Choroid plexus epithelial cell (primary cell): ENCODE measurements around the gene TTC4.

Experiments
- DNase-seq: peaks from one replicate; pipeline ENCODE4 v3.0.0-alpha.2; 2010; ENCODE audit warnings: low read depth
- H3K4me3 ChIP-seq: 2 replicates; pipeline ENCODE4 v1.5.1; 2011; ENCODE audit warnings: low read depth, mild to moderate bottlenecking, control low read depth, low read length, moderate library complexity
- CTCF ChIP-seq: conservative IDR thresholded peaks from 2 replicates; pipeline ENCODE4 v1.5.1; 2011; ENCODE audit warnings: low read depth, mild to moderate bottlenecking, control low read depth, inconsistent platforms, low read length, moderate library complexity

The TTC4 gene

DNA sequence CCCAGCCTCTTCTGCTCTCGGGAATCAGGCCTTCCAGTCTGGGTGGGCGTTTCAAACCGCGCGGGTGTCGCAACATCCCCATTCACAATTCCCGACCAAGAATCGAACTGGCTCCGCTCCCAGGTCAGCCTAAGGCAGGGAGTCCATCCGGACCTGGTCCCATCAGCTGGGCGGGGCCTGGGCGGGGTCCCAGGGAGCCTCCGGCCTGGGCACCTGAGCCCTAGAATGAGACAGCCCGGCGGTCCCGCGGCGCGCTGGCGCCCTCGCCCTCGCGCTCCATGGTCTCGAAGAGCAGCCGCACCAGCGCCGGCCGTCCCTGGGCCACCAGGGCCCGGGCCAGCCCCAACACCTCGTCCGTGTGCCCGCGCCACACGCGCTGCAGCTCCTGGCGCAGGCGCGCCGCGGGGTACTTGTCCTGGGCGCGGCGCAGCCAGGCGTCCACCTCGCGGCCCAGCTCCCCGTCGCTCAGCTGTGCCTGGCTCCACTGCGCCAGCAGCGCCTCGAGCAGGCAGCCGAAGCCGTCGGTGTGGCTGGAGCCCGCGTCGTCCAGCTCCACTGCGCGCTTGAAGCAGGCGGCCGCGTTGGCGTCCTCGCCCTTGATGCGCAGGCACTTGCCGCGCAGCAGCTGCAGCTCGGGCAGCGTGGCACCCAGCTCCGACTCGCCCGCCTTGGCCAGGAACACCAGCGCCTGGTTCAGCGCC is 65.5 kb downstream of the TTC4 start:
- no peak overlapping the region for H3K4me3 ChIP-seq
- TF ChIP-seq CTCF, result no peak
- DNase-seq, result no peak

DNA sequence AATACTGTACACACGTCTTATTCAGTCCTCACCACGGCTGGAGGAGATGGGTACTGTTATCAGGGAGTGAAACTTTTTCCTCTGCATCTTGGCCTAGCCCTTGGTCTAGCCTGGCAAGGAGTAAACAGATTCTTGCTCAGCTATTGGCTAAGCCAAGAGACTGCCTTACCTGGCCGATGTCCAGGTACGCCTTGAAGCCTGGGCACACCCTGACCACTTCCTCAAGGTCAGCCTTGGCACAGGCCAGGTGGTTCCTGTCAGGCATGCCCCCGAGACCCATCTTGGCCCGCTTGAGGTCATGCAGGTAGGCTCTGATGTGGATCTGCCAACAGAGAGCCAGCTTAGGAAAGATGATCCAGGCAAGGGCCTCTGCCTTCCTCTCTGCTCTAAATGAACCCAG is 66.5 kb downstream of the TTC4 start:
- no peak overlapping the region for H3K4me3 ChIP-seq
- no peak for TF ChIP-seq CTCF
- no peak for DNase-seq

DNA sequence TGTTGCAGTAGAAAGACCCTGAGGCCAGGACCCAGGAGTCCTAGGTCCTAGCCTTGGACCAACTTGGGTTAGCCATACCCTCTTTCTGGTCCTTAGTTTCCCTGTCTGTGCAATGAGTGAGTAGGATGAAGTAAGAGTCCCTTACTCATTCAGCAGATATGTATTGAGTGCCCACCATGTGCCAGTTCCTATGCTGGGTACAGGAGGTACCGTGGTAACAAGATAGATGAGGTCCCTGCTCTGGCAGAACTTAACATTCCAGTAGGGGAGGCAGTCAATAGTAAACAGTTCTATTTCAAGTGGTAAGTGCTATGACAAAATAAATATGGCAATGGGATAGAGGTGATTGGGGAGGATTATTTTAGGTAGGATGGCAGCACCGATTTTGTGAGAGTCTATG is 66.9 kb downstream of the TTC4 start:
- H3K4me3 ChIP-seq, result no peak overlapping the region
- no peak for DNase-seq
- no peak for TF ChIP-seq CTCF

DNA sequence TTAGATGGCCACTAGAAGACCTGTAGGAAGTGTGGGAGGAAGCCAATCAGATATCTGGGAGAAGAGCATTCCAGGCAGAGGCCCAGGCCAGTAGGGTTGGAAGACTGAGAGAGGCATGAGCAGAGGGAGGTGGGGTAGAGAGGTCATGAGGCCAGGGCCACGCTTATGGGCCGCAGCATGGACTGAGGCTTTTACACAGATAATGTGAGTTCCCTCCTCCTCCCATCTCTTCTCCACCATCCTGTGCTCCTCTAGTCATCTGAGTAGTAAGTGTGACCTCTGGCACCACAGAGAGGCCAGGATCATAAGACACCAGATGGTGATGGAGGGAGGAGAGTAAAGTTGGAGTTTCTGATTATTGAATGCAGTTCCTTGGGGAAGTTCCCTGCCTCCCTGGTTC is 68.4 kb downstream of the TTC4 start:
- DNase-seq, result no peak
- TF ChIP-seq CTCF, result no peak
- no peak overlapping the region for H3K4me3 ChIP-seq

DNA sequence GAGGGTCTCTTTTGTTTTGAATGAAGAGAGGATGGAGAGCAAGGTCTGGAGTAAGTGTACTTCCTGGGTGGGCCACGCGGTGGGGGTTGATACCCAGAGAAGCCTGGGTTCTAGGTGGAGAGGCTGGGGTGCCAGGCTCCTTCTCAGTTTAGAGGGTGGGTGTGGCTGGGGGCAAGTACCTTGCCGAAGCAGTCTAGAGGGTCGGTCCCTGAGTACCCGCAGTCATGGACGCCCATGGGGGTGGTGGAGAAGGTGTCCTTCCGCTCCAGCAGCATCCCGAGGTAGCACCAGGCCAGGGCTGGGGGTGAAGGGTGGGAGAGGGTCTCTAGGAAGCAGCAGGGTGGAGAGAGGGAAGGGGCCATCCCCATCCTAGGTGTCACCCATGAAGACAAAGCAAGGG is 71.1 kb downstream of the TTC4 start:
- no peak for TF ChIP-seq CTCF
- no peak for DNase-seq
- no peak overlapping the region for H3K4me3 ChIP-seq

GRCh38 chr1:54787604-54788003 is 71.9 kb downstream of the TTC4 start:
- no peak overlapping the region for H3K4me3 ChIP-seq
- TF ChIP-seq CTCF, result no peak
- DNase-seq, result no peak

DNA sequence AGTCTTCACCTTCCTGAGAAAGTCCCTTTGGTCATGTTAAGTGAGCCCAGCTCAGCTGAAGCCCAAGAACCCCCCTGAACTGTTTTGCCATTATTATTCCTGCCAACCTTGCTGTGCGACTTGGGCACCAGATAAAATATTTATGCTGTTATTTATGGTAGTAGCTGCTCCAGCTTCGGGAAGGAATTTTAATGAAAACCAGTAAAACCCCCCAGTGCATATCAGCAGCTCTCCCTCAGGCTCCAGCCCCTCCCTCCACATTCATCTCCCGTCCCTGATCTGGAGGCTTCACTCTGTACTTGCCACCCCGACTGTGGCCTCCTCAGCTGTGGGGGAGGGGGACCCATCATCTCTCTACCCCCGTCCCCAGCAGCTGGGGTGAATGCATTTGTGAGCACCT is 72.8 kb downstream of the TTC4 start:
- H3K4me3 ChIP-seq, result no peak overlapping the region
- TF ChIP-seq CTCF, result no peak
- no peak for DNase-seq
